HCT116 (cell line): Measurements from ENCODE around the gene MERTK. TPM values are rescaled to one million over a fixed set of nuclear protein-coding genes. Genes with fewer than 3 reads are reported as not detected.

ENCODE experiments used
- ATAC-seq: fragments of 200-7000 bp; cut with Tn5 transposase; 2 replicates; pipeline ENCODE4 v1.9.1; 2020; ENCODE audit warnings: mild to moderate bottlenecking, moderate library complexity
- BruUV-seq: library from RNA; stranded (reverse); fragments of 400-500 nt; replicated peaks from 2 replicates; lab custom pipeline; 2021; lab: Mats Ljungman, UMichigan
- CTCF ChIA-PET: fragments of 300-600 bp; sonication (Branson Sonifier 250); formaldehyde crosslinking; loops from one replicate; lab custom pipeline; 2021; ENCODE audit warnings: antibody characterized with exemption; lab: Charles Lee
- POLR2A ChIA-PET: fragments of 300-600, 350-600 bp; sonication (Branson Sonifier 250); formaldehyde crosslinking; loops from one replicate; lab custom pipeline; 2021; ENCODE audit warnings: antibody characterized with exemption; lab: Charles Lee
- RAD21 ChIA-PET, 2 experiments: fragments of 300-600 bp; sonication (Branson Sonifier 250); formaldehyde crosslinking; loops; one replicate each; lab custom pipeline; 2023; ENCODE audit warnings: low total read pairs in 2 of 2; ENCODE audit not compliant: uncharacterized antibody in 2 of 2, unreplicated experiment in 2 of 2, low non-redundant PET in 1 of 2; lab: Charles Lee
- DNase-seq: peaks from one replicate; pipeline ENCODE4 v3.0.0-alpha.2; 2010; ENCODE audit warnings: low read depth, low spot score
- H2AFZ ChIP-seq: fragments of 200-600 bp; shearing (Covaris generic), sonication (generic); 2 replicates; pipeline ENCODE4 v1.6.1; 2017; ENCODE audit warnings: low read depth, mixed run types, mixed read lengths, antibody characterized with exemption, low read length; ENCODE audit not compliant: poor library complexity, severe bottlenecking
- H3K27ac ChIP-seq: 2 replicates; pipeline ENCODE4 v1.5.1; 2012; ENCODE audit warnings: low read depth, low read length
- H3K27me3 ChIP-seq: fragments of 200-600 bp; sonication (generic); 2 replicates; pipeline ENCODE4 v1.6.1; 2016; ENCODE audit warnings: mixed run types, low read length, mixed read lengths; ENCODE audit not compliant: insufficient read depth
- H3K36me3 ChIP-seq, 2 experiments: fragments of 200-500 bp in 1 of 2; fragments of 200-600 bp in 1 of 2; sonication (Bioruptor generic) in 1 of 2; sonication (generic) in 1 of 2; 2 replicates each; pipeline versions ENCODE4 v1.5.1 to v1.6.1; 2014 to 2016; ENCODE audit warnings: low read length in 2 of 2, inconsistent platforms in 1 of 2, mixed read lengths in 1 of 2, mixed run types in 1 of 2; ENCODE audit not compliant: insufficient read depth in 2 of 2, control insufficient read depth in 1 of 2
- H3K4me1 ChIP-seq, 2 experiments: fragments of 200-600 bp in 1 of 2; sonication (generic) in 1 of 2; 2 replicates each; pipeline versions ENCODE4 v1.5.1 to v1.6.1; 2012 to 2017; ENCODE audit warnings: low read length in 2 of 2, inconsistent platforms in 1 of 2, mild to moderate bottlenecking in 1 of 2, mixed read lengths in 1 of 2, mixed run types in 1 of 2, moderate library complexity in 1 of 2; ENCODE audit not compliant: insufficient read depth in 2 of 2, control insufficient read depth in 1 of 2
- H3K4me2 ChIP-seq: fragments of 200-600 bp; sonication (generic); 2 replicates; pipeline ENCODE4 v1.6.1; 2017; ENCODE audit warnings: mixed run types, low read length, mixed read lengths
- H3K4me3 ChIP-seq, 2 experiments: fragments of 200-600 bp in 1 of 2; sonication (generic) in 1 of 2; replicated peaks in 1 of 2; 2 replicates each; pipeline ENCODE4 v1.5.1; 2011 to 2016; ENCODE audit warnings: low read length in 2 of 2, control low read depth in 1 of 2, low read depth in 1 of 2, mild to moderate bottlenecking in 1 of 2, mixed read lengths in 1 of 2, mixed run types in 1 of 2
- H3K79me2 ChIP-seq: fragments of 200-600 bp; sonication (generic); 2 replicates; pipeline ENCODE4 v1.6.1; 2017; ENCODE audit warnings: mild to moderate bottlenecking, mixed run types, low read length, moderate library complexity, mixed read lengths; ENCODE audit not compliant: insufficient read depth
- H3K9ac ChIP-seq: fragments of 200-600 bp; sonication (generic); 2 replicates; pipeline ENCODE4 v1.6.1; 2016; ENCODE audit warnings: low read length, mixed read lengths
- H3K9me2 ChIP-seq: fragments of 200-600 bp; sonication (generic), shearing (Covaris generic); 2 replicates; pipeline ENCODE4 v1.6.1; 2017; ENCODE audit warnings: mixed run types, mild to moderate bottlenecking, moderate library complexity; ENCODE audit not compliant: insufficient read depth
- H3K9me3 ChIP-seq, 2 experiments: fragments of 200-500 bp in 1 of 2; fragments of 200-600 bp in 1 of 2; sonication (Bioruptor generic) in 1 of 2; sonication (generic) in 1 of 2; 2 replicates each; pipeline ENCODE4 v1.6.1; 2014 to 2017; ENCODE audit warnings: low read length in 2 of 2, mixed read lengths in 2 of 2, inconsistent platforms in 1 of 2, low read depth in 1 of 2, mild to moderate bottlenecking in 1 of 2, mixed run types in 1 of 2, moderate library complexity in 1 of 2; ENCODE audit not compliant: control insufficient read depth in 1 of 2, insufficient read depth in 1 of 2
- H4K20me1 ChIP-seq: fragments of 200-600 bp; sonication (generic), shearing (Covaris generic); 2 replicates; pipeline ENCODE4 v1.6.1; 2017; ENCODE audit warnings: mixed run types, mild to moderate bottlenecking, moderate library complexity; ENCODE audit not compliant: insufficient read depth
- CEBPB ChIP-seq: IDR thresholded peaks from 2 replicates; pipeline ENCODE4 v1.6.1; 2012; ENCODE audit warnings: low read depth
- EGR1 ChIP-seq: IDR thresholded peaks from 2 replicates; pipeline ENCODE4 v1.6.1; 2012; ENCODE audit warnings: low read depth
- ELF1 ChIP-seq: IDR thresholded peaks from 2 replicates; pipeline ENCODE4 v1.6.1; 2012; ENCODE audit warnings: low read depth, borderline replicate concordance
- FOSL1 ChIP-seq: IDR thresholded peaks from 2 replicates; pipeline ENCODE4 v1.6.1; 2012; ENCODE audit warnings: low read depth
- JUND ChIP-seq: IDR thresholded peaks from 2 replicates; pipeline ENCODE4 v1.6.1; 2012
- POLR2A ChIP-seq: IDR thresholded peaks from 2 replicates; pipeline ENCODE4 v1.7.0; 2011; ENCODE audit warnings: borderline replicate concordance; ENCODE audit not compliant: insufficient read depth, insufficient read length; ENCODE audit errors: extremely low read depth
- RAD21 ChIP-seq: IDR thresholded peaks from 2 replicates; pipeline ENCODE4 v1.6.1; 2012; ENCODE audit warnings: low read depth, mild to moderate bottlenecking
- SIN3A ChIP-seq: IDR thresholded peaks from 2 replicates; pipeline ENCODE4 v1.6.1; 2012; ENCODE audit warnings: low read depth
- SP1 ChIP-seq: IDR thresholded peaks from 2 replicates; pipeline ENCODE4 v1.6.1; 2012; ENCODE audit warnings: low read depth
- SRF ChIP-seq: IDR thresholded peaks from 2 replicates; pipeline ENCODE4 v1.6.1; 2012; ENCODE audit warnings: low read depth
- ZFX ChIP-seq: fragments of 450-650 bp; IDR thresholded peaks from 2 replicates; pipeline ENCODE4 v1.6.1; 2017
- ZNF274 ChIP-seq: fragments of 200-500 bp; sonication (Bioruptor generic); IDR thresholded peaks from 2 replicates; pipeline ENCODE4 v1.6.1; 2014; ENCODE audit warnings: mild to moderate bottlenecking, low read depth, low read length, inconsistent platforms
- intact Hi-C: fragments of 100-400 bp; cut with micrococcal nuclease; formaldehyde crosslinking; loops from 2 replicates; pipeline ENCODE4 v1.10.0; 2022
- total RNA-seq: library from RNA; stranded (reverse); gene quantifications from one replicate; pipeline ENCODE4 v1.2.1, GENCODE V29; 2021; ENCODE audit not compliant: unreplicated experiment
- TF ChIP-seq, protein P1 (sequence below): IDR thresholded peaks from 2 replicates; pipeline ENCODE4 v1.6.1; 2011; ENCODE audit warnings: mild to moderate bottlenecking, low read length, moderate library complexity; ENCODE audit not compliant: insufficient replicate concordance; ENCODE audit errors: extremely low read depth
- TF ChIP-seq, protein P2 (sequence below): IDR thresholded peaks from 2 replicates; pipeline ENCODE4 v1.6.1; 2012; ENCODE audit warnings: low read depth
- TF ChIP-seq, protein P3 (sequence below): IDR thresholded peaks from 2 replicates; pipeline ENCODE4 v1.6.1; 2012

Gene MERTK
- total RNA-seq, 1 experiment from 2014 or later = 5.7 TPM

DNA sequence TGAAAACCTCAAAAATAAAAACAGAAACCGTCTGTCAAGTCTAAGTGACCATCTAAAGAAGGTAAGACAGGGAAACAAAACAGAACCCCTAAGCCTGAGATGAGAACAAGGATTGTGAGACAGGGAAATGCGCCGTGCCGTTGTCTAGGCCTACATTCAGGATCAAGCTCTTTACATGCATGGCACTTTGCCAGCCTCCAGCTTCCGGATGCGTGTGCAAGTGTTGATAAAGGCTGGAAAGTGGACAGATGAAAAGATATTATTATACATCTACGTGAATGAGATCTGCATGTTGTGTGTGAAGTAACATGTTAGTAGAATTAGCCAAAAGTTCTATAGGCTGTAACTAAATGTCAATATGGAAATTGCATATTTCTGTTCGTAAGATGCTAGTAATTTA, 128.1 kb downstream of the MERTK start:
- ATAC-seq (no peak), DNase-seq (no peak)
- BruUV-seq = no TSS peak
- Histone ChIP-seq H3K9ac (no peak overlapping the region), H3K4me2 (no peak overlapping the region), H3K27ac (no peak overlapping the region), H3K36me3 (no peaks in the 10 kb centered on the region), H3K4me1 (peaks cover 10 to 11% of the 10 kb centered on the region in 2 experiments), H3K9me2 (no peaks in the 10 kb centered on the region), H3K4me3 (no peak overlapping the region), H3K27me3 (no peaks in the 10 kb centered on the region), H3K79me2 (no peaks in the 10 kb centered on the region), H2AFZ (no peak overlapping the region), H4K20me1 (no peaks in the 10 kb centered on the region), H3K9me3 (no peaks in the 10 kb centered on the region)
- TF ChIP-seq ZFX (no peak), POLR2A (no peak), SP1 (no peak), SRF (no peak), ELF1 (no peak), ZNF274 (no peak)
- TF ChIP-seq, protein P1, sequence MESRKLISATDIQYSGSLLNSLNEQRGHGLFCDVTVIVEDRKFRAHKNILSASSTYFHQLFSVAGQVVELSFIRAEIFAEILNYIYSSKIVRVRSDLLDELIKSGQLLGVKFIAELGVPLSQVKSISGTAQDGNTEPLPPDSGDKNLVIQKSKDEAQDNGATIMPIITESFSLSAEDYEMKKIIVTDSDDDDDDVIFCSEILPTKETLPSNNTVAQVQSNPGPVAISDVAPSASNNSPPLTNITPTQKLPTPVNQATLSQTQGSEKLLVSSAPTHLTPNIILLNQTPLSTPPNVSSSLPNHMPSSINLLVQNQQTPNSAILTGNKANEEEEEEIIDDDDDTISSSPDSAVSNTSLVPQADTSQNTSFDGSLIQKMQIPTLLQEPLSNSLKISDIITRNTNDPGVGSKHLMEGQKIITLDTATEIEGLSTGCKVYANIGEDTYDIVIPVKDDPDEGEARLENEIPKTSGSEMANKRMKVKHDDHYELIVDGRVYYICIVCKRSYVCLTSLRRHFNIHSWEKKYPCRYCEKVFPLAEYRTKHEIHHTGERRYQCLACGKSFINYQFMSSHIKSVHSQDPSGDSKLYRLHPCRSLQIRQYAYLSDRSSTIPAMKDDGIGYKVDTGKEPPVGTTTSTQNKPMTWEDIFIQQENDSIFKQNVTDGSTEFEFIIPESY = no peak
- RAD21 ChIA-PET = no interaction called here
- CTCF ChIA-PET = no interaction called here
- intact Hi-C loops = no loop called here
- POLR2A ChIA-PET = no interaction called here

DNA sequence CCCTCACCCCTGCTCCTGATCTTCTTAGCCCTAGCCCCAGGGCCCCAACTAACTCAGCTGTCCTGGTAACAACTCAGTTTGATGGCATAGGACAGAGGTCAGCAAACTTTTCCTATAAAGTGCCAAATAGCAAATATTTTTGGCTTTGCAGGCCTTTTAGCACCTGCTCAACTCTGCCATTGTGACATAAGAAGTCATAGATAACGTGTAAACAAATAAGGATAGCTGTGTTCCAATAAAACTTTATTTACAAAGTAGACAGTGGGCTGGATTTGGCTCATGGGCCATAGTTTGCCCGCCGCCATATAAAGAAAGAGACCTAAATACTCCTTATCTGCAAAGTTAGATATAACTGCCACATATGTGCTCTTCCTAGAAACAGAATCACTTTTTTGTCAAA, 129.4 kb downstream of the MERTK start:
- Histone ChIP-seq H2AFZ (no peak overlapping the region), H3K79me2 (no peaks in the 10 kb centered on the region), H3K9ac (no peak overlapping the region), H3K4me2 (no peak overlapping the region), H3K4me3 (no peak overlapping the region), H3K4me1 (peaks cover 14 to 15% of the 10 kb centered on the region in 2 experiments), H3K9me2 (no peaks in the 10 kb centered on the region), H3K36me3 (no peaks in the 10 kb centered on the region), H4K20me1 (no peaks in the 10 kb centered on the region), H3K27me3 (no peaks in the 10 kb centered on the region), H3K9me3 (no peaks in the 10 kb centered on the region), H3K27ac (no peak overlapping the region)
- no TSS peak for BruUV-seq
- ChIA-PET CTCF (no interaction called here), POLR2A (no interaction called here), RAD21 (no interaction called here)
- intact Hi-C loops = no loop called here
- TF ChIP-seq, protein P2, sequence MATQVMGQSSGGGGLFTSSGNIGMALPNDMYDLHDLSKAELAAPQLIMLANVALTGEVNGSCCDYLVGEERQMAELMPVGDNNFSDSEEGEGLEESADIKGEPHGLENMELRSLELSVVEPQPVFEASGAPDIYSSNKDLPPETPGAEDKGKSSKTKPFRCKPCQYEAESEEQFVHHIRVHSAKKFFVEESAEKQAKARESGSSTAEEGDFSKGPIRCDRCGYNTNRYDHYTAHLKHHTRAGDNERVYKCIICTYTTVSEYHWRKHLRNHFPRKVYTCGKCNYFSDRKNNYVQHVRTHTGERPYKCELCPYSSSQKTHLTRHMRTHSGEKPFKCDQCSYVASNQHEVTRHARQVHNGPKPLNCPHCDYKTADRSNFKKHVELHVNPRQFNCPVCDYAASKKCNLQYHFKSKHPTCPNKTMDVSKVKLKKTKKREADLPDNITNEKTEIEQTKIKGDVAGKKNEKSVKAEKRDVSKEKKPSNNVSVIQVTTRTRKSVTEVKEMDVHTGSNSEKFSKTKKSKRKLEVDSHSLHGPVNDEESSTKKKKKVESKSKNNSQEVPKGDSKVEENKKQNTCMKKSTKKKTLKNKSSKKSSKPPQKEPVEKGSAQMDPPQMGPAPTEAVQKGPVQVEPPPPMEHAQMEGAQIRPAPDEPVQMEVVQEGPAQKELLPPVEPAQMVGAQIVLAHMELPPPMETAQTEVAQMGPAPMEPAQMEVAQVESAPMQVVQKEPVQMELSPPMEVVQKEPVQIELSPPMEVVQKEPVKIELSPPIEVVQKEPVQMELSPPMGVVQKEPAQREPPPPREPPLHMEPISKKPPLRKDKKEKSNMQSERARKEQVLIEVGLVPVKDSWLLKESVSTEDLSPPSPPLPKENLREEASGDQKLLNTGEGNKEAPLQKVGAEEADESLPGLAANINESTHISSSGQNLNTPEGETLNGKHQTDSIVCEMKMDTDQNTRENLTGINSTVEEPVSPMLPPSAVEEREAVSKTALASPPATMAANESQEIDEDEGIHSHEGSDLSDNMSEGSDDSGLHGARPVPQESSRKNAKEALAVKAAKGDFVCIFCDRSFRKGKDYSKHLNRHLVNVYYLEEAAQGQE = no peak
- TF ChIP-seq SIN3A = no peak
- no peak for TF ChIP-seq RAD21
- TF ChIP-seq JUND = no peak
- no peak for TF ChIP-seq CEBPB
- TF ChIP-seq EGR1 = no peak
- TF ChIP-seq, protein P1 = no peak
- TF ChIP-seq ZNF274 = no peak
- TF ChIP-seq FOSL1 = no peak
- TF ChIP-seq, protein P3, sequence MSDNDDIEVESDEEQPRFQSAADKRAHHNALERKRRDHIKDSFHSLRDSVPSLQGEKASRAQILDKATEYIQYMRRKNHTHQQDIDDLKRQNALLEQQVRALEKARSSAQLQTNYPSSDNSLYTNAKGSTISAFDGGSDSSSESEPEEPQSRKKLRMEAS = no peak
- no peak for ATAC-seq
- DNase-seq = no peak
